Measurements from ENCODE around the gene TRUB1.

Gene TRUB1

DNA sequence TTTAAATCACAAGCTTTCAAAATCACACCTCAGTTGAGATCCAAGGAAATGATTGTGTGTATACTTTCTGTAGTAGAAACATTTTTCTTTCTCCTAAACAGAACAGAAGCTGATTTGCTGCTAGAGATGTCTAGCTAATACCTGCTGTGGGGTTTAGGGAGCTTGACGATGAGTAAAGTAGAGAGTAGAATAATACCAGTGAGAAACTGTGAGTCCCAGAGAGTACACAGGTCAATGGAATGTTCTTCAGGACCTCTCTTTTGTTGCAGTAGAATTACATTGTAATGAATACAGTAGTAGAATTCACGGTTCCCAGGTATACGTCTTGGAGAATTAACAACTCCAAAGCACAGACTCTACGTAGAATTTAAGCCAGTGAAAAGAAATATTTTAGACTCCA lies 18.0 kb downstream of the TRUB1 start:
- H3K4me1 ChIP-seq (ENCODE audit: control insufficient read depth, insufficient read depth, low read length): peaks cover 9% of the 10 kb centered on the region
- no peak overlapping the region for H3K9ac ChIP-seq (ENCODE audit: low read depth, low read length)
- no peaks in the 10 kb centered on the region for H3K27me3 ChIP-seq (ENCODE audit: control insufficient read depth, insufficient read depth, low read length)
- no peak overlapping the region for H3K4me2 ChIP-seq (ENCODE audit: low read length)
- H3K4me3 ChIP-seq (ENCODE audit: low read length): no peak overlapping the region
- H3K9me3 ChIP-seq (replicated peaks; ENCODE audit: low read length): no peaks in the 10 kb centered on the region
- H3K36me3 ChIP-seq (ENCODE audit: insufficient read depth, low read length): peaks cover 23% of the 10 kb centered on the region

DNA sequence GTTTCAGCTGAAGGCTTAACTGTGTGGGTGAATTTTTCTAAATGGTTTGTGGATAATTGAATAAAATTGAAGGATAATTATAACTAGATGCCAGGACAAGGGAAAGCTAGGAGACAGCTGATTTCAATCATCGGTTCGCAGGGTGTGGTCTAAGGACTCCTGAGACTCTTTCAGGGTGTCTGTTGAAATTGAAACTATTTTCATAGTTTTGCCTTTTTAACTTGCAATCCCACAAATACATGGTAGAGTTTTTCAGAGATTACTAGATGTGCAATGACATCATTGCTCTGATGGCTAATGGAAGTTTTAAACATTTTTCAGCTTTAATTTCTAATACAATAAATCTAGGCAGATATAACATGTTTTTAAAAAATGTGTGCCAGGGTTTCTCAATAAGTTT lies 18.5 kb downstream of the TRUB1 start:
- peaks cover 9% of the 10 kb centered on the region for H3K4me1 ChIP-seq (ENCODE audit: control insufficient read depth, insufficient read depth, low read length)
- H3K36me3 ChIP-seq (ENCODE audit: insufficient read depth, low read length): peaks cover 23% of the 10 kb centered on the region

DNA sequence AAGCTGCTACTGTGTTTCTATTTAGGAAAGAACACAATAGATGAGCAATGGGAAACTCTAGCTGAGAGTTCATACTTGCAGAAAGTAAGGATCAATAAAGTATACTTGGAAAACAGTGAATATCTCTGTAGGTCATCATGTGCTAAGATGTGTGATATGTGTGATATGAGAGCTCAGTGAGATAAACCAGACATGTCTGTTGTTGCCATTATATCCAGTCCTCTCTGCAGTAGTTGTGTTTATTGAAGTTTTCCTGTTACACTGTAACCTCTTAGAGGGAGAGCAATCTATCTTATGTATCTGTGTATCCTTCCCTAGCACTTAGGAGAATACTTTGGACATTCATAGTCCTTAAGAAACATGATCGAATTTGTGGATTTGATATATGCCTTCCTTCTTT lies 19.1 kb downstream of the TRUB1 start:
- no peak overlapping the region for H3K9ac ChIP-seq (ENCODE audit: low read depth, low read length)
- H3K36me3 ChIP-seq (ENCODE audit: insufficient read depth, low read length): peaks cover 25% of the 10 kb centered on the region
- H3K9me3 ChIP-seq (replicated peaks; ENCODE audit: low read length): no peaks in the 10 kb centered on the region
- peaks cover 9% of the 10 kb centered on the region for H3K4me1 ChIP-seq (ENCODE audit: control insufficient read depth, insufficient read depth, low read length)
- H3K4me2 ChIP-seq (ENCODE audit: low read length): no peak overlapping the region
- no peak overlapping the region for H3K4me3 ChIP-seq (ENCODE audit: low read length)
- no peaks in the 10 kb centered on the region for H3K27me3 ChIP-seq (ENCODE audit: control insufficient read depth, insufficient read depth, low read length)

More for the DNA sequence above, 18.5 kb downstream of the TRUB1 start:
- Histone ChIP-seq H3K4me2 (ENCODE audit: low read length) (no peak overlapping the region), H3K27me3 (ENCODE audit: control insufficient read depth, insufficient read depth, low read length) (no peaks in the 10 kb centered on the region), H3K4me3 (ENCODE audit: low read length) (no peak overlapping the region), H3K9ac (ENCODE audit: low read depth, low read length) (no peak overlapping the region), H3K9me3 (replicated peaks; ENCODE audit: low read length) (no peaks in the 10 kb centered on the region)

DNA sequence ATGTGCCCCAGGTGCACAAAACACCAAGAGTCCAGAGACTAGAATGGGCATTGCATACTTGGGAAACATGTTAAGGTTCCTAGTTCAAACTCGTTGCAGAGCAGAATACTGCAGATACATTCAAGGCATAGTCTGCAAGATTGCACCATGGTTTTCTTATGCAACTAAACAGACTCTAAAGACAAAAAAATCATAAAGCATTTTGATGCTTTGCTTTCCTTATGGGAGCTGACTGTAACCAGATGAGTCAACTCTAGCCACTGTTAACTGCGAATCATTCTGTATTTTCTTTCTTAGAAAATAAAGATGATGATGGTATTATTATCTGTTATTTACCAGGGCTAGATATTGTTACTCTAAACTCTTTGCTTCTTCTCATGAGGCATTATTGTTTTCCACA lies 19.7 kb downstream of the TRUB1 start:
- Histone ChIP-seq H3K9ac (ENCODE audit: low read depth, low read length) (no peak overlapping the region), H3K9me3 (replicated peaks; ENCODE audit: low read length) (no peaks in the 10 kb centered on the region), H3K27me3 (ENCODE audit: control insufficient read depth, insufficient read depth, low read length) (no peaks in the 10 kb centered on the region), H3K36me3 (ENCODE audit: insufficient read depth, low read length) (peaks cover 26% of the 10 kb centered on the region), H3K4me3 (ENCODE audit: low read length) (no peak overlapping the region), H3K4me2 (ENCODE audit: low read length) (no peak overlapping the region), H3K4me1 (ENCODE audit: control insufficient read depth, insufficient read depth, low read length) (peaks cover 9% of the 10 kb centered on the region)

DNA sequence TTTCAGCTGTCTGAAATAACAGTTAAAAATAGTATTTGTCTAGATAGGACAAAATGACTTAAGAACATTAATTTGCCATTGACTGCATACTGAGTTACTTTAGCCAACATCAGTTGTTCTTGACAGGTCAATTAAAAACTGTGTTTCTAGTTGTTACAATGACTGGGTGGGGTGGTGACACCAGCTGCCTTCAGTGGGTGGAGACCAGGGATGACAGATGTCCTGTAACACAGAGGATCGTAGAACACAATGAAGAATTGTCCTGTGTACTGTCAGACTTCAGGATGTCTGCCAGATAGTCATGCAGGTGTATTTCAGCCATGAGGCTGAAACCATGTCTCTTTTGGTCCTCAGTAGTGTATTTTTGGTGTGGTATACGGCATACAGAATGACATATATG lies 24.4 kb downstream of the TRUB1 start:
- H3K27me3 ChIP-seq (ENCODE audit: control insufficient read depth, insufficient read depth, low read length): no peaks in the 10 kb centered on the region
- no peak overlapping the region for H3K9ac ChIP-seq (ENCODE audit: low read depth, low read length)
- H3K36me3 ChIP-seq (ENCODE audit: insufficient read depth, low read length): peaks cover 14% of the 10 kb centered on the region
- H3K4me1 ChIP-seq (ENCODE audit: control insufficient read depth, insufficient read depth, low read length): peaks cover 9% of the 10 kb centered on the region
- H3K4me2 ChIP-seq (ENCODE audit: low read length): no peak overlapping the region
- no peak overlapping the region for H3K4me3 ChIP-seq (ENCODE audit: low read length)
- no peaks in the 10 kb centered on the region for H3K9me3 ChIP-seq (replicated peaks; ENCODE audit: low read length)

DNA sequence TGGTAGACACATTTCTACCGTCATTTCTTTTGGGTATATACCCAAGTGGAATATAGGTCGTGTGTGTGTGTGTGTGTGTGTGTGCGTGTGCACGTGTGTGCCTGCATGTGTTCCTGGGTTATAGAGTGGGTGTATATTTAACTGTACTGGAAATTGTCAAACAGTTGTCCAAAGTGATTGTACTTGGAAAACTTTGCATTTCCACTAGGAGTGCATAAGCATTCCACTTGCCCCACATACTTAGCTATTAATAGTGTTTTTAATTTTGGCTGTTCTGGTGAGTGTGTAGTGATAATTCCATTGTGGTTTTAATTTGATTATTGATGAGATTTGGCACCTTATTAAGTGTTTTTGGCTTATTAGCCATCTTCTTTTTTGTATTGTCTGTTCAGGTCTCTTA lies 25.9 kb downstream of the TRUB1 start:
- no peak overlapping the region for H3K4me2 ChIP-seq (ENCODE audit: low read length)
- H3K9me3 ChIP-seq (replicated peaks; ENCODE audit: low read length): no peaks in the 10 kb centered on the region
- H3K4me1 ChIP-seq (ENCODE audit: control insufficient read depth, insufficient read depth, low read length): peaks cover 4% of the 10 kb centered on the region
- H3K9ac ChIP-seq (ENCODE audit: low read depth, low read length): no peak overlapping the region
- H3K36me3 ChIP-seq (ENCODE audit: insufficient read depth, low read length): peaks cover 17% of the 10 kb centered on the region
- H3K27me3 ChIP-seq (ENCODE audit: control insufficient read depth, insufficient read depth, low read length): no peaks in the 10 kb centered on the region
- H3K4me3 ChIP-seq (ENCODE audit: low read length): no peak overlapping the region

DNA sequence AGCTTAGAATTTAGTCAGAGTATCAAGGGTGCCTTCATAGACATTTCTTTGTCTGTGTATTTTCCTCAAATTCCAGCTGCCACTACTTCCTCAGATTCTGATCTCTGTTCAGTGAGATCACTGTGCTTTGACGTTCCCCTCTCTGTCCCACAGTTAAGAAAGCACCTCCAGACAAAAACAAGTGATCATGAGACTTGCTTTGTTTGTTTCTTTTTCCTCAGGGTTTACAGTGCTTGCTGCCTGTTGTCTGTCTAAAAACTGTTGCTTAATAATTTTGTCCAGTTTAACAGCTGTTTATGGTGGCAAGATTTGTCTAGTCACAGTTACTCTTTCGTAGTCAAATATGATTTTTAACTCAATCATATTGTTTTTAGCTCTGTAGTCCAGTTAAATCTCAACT lies 29.1 kb downstream of the TRUB1 start:
- Histone ChIP-seq H3K4me3 (ENCODE audit: low read length) (no peak overlapping the region), H3K9ac (ENCODE audit: low read depth, low read length) (peak overlapping the region; percentile 10), H3K9me3 (replicated peaks; ENCODE audit: low read length) (no peaks in the 10 kb centered on the region), H3K36me3 (ENCODE audit: insufficient read depth, low read length) (peaks cover 13% of the 10 kb centered on the region), H3K4me1 (ENCODE audit: control insufficient read depth, insufficient read depth, low read length) (peaks cover 4% of the 10 kb centered on the region), H3K27me3 (ENCODE audit: control insufficient read depth, insufficient read depth, low read length) (no peaks in the 10 kb centered on the region), H3K4me2 (ENCODE audit: low read length) (no peak overlapping the region)

DNA sequence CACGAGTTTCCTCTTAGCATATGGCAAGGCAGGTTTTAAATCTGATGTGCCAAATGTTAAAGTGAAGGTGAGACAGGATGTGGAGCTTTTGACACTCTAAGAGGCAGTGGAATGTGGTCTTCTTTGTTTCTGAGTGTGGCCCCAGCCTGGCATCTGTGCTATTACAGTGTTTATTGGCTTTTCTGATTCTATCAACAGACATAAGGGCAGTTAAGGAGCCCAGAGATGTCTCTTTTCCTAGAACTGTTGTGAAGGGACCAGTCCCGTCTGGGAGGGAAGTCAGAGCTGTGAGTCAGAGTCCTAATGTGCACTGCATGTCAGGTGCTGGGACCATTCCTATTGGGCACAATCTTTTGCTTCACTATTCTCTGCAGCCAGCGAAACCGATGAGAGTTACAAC lies 32.5 kb downstream of the TRUB1 start:
- Histone ChIP-seq H3K4me1 (ENCODE audit: control insufficient read depth, insufficient read depth, low read length) (peaks cover 8% of the 10 kb centered on the region), H3K9ac (ENCODE audit: low read depth, low read length) (no peak overlapping the region), H3K4me2 (ENCODE audit: low read length) (no peak overlapping the region)

DNA sequence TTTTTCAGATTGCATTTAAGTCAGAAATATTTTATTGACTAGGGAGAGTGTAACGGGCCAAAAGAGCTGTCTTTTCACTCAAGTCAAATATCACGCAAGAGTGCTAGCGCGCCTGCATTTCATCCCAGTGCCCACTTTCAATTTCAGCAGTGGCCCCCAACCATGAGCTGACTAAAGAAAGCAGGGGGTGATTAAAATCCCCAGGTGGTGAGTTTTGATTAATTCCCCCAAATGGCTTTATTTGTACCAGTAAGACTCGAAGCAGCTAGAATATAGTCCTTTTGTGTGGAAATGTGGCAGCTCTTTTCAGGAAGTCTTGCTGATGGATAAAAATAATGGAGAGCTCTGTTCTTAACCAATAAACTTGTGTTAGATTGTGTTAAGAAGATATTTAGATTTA lies 35.3 kb downstream of the TRUB1 start:
- Histone ChIP-seq H3K9me3 (replicated peaks; ENCODE audit: low read length) (no peaks in the 10 kb centered on the region), H3K36me3 (ENCODE audit: insufficient read depth, low read length) (no peaks in the 10 kb centered on the region), H3K4me3 (ENCODE audit: low read length) (no peak overlapping the region), H3K4me1 (ENCODE audit: control insufficient read depth, insufficient read depth, low read length) (peaks cover 4% of the 10 kb centered on the region), H3K4me2 (ENCODE audit: low read length) (no peak overlapping the region), H3K27me3 (ENCODE audit: control insufficient read depth, insufficient read depth, low read length) (no peaks in the 10 kb centered on the region), H3K9ac (ENCODE audit: low read depth, low read length) (no peak overlapping the region)

More for the DNA sequence above, 32.5 kb downstream of the TRUB1 start:
- no peak overlapping the region for H3K4me3 ChIP-seq (ENCODE audit: low read length)
- no peaks in the 10 kb centered on the region for H3K27me3 ChIP-seq (ENCODE audit: control insufficient read depth, insufficient read depth, low read length)
- no peaks in the 10 kb centered on the region for H3K9me3 ChIP-seq (replicated peaks; ENCODE audit: low read length)
- H3K36me3 ChIP-seq (ENCODE audit: insufficient read depth, low read length): peaks cover 3% of the 10 kb centered on the region

DNA sequence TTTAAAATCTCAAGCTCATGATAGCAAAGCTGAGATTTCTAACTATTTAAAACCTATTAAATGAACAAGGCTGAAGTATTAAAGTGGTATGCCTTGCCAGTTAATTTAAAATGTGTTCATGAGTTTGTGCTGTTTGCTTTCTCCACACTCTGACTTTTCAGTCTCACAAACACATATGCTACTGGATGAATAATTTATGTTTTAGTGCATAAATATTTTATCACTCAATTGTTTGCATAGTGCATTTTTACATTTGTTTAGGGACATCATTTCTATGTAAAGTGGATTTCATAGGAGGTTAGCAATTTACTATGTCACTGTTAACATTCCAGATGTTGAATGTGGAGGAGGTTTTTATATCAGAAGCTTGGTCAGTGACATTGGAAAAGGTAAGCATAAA lies 36.0 kb downstream of the TRUB1 start:
- Histone ChIP-seq H3K36me3 (ENCODE audit: insufficient read depth, low read length) (no peaks in the 10 kb centered on the region), H3K9me3 (replicated peaks; ENCODE audit: low read length) (no peaks in the 10 kb centered on the region), H3K4me1 (ENCODE audit: control insufficient read depth, insufficient read depth, low read length) (peaks cover 4% of the 10 kb centered on the region), H3K27me3 (ENCODE audit: control insufficient read depth, insufficient read depth, low read length) (no peaks in the 10 kb centered on the region), H3K9ac (ENCODE audit: low read depth, low read length) (peak overlapping the region; percentile 62), H3K4me2 (ENCODE audit: low read length) (peak overlapping the region; percentile 65), H3K4me3 (ENCODE audit: low read length) (no peak overlapping the region)

DNA sequence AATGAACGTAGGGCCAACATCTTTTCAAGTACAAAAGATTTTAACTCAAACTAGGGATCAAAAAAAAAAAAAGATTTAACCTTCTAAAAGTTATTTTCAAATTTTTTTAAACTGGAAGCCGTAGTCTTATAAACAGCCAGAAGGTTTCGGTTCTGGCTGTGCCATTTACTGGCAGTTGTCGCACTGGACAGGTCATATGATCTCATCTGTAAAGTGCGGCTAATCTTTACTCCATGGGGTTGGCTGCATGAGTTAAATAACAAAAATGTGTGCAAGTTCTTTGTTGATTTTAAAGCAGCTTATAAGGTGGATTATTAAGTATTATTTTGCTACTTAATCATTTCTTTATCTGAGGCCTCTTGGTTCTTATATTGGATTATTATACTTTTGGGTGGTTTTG lies 36.6 kb downstream of the TRUB1 start:
- H3K4me2 ChIP-seq (ENCODE audit: low read length): peak overlapping the region; percentile 65
- peak overlapping the region; percentile 62 for H3K9ac ChIP-seq (ENCODE audit: low read depth, low read length)
- no peaks in the 10 kb centered on the region for H3K27me3 ChIP-seq (ENCODE audit: control insufficient read depth, insufficient read depth, low read length)
- peak overlapping the region; percentile 46 for H3K4me3 ChIP-seq (ENCODE audit: low read length)
- no peaks in the 10 kb centered on the region for H3K36me3 ChIP-seq (ENCODE audit: insufficient read depth, low read length)
- H3K4me1 ChIP-seq (ENCODE audit: control insufficient read depth, insufficient read depth, low read length): peaks cover 4% of the 10 kb centered on the region
- H3K9me3 ChIP-seq (replicated peaks; ENCODE audit: low read length): no peaks in the 10 kb centered on the region

DNA sequence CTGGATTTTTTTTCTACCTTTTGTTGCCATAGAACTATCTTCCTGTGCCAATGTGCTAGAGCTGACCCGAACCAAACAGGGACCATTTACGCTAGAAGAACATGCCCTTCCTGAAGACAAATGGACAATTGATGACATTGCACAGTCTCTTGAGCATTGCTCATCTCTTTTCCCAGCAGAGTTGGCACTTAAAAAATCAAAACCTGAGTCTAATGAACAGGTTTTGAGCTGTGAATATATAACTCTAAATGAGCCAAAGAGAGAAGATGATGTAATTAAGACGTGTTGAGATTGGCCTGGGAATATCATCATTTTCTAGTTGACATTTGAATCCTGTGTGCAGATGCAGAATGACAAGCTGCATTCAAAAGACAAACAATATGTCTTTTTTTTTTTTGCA lies 37.1 kb downstream of the TRUB1 start:
- no peak overlapping the region for H3K4me3 ChIP-seq (ENCODE audit: low read length)
- no peaks in the 10 kb centered on the region for H3K36me3 ChIP-seq (ENCODE audit: insufficient read depth, low read length)

More for the DNA sequence above, 37.1 kb downstream of the TRUB1 start:
- Histone ChIP-seq H3K27me3 (ENCODE audit: control insufficient read depth, insufficient read depth, low read length) (no peaks in the 10 kb centered on the region), H3K4me2 (ENCODE audit: low read length) (peak overlapping the region; percentile 65), H3K9ac (ENCODE audit: low read depth, low read length) (no peak overlapping the region), H3K9me3 (replicated peaks; ENCODE audit: low read length) (no peaks in the 10 kb centered on the region), H3K4me1 (ENCODE audit: control insufficient read depth, insufficient read depth, low read length) (peaks cover 4% of the 10 kb centered on the region)
